ENCODE results near the gene WAC.
A peak's percentile ranks its signal among the peaks of the same experiment; 100 is the strongest.

Gene WAC

GRCh38 chr10:28620251-28620650, 87.3 kb downstream of the WAC start:
- in situ Hi-C loops (cut with HindIII; ENCODE audit: low pct_ligation_motif_present, low sequenced_read_pairs) = no loop called here
- TF ChIP-seq CTCF (IDR thresholded peaks at IDR 0.05; ENCODE audit: low read depth, low read length, missing control alignments) = no peak
- no peak for DNase-seq
- Histone ChIP-seq H3K27ac (no peak overlapping the region), H3K4me3 (ENCODE audit: low read depth, low read length) (no peak overlapping the region), H3K36me3 (replicated peaks) (peaks cover 38% of the 10 kb centered on the region), H3K27me3 (replicated peaks) (no peaks in the 10 kb centered on the region)

- TF ChIP-seq CTCF (IDR thresholded peaks at IDR 0.05; ENCODE audit: low read depth, low read length, missing control alignments) = no peak
Observed at GRCh38 chr10:28623483-28623882, 90.6 kb downstream of the WAC start.

GRCh38 chr10:28624351-28624750, 91.4 kb downstream of the WAC start:
- DNase-seq = no peak
- in situ Hi-C loops (cut with HindIII; ENCODE audit: low pct_ligation_motif_present, low sequenced_read_pairs) = no loop called here
- Histone ChIP-seq H3K27me3 (replicated peaks) (no peaks in the 10 kb centered on the region), H3K36me3 (replicated peaks) (peaks cover 3% of the 10 kb centered on the region), H3K4me3 (ENCODE audit: low read depth, low read length) (no peak overlapping the region), H3K27ac (no peak overlapping the region)
- no peak for TF ChIP-seq CTCF (IDR thresholded peaks at IDR 0.05; ENCODE audit: low read depth, low read length, missing control alignments)

More at GRCh38 chr10:28623483-28623882, 90.6 kb downstream of the WAC start:
- DNase-seq = no peak
- Histone ChIP-seq H3K36me3 (replicated peaks) (peaks cover 8% of the 10 kb centered on the region), H3K4me3 (ENCODE audit: low read depth, low read length) (no peak overlapping the region), H3K27ac (no peak overlapping the region), H3K27me3 (replicated peaks) (no peaks in the 10 kb centered on the region)
- in situ Hi-C loops (cut with HindIII; ENCODE audit: low pct_ligation_motif_present, low sequenced_read_pairs) = no loop called here

- Histone ChIP-seq H3K4me3 (ENCODE audit: low read depth, low read length) (no peak overlapping the region), H3K27me3 (replicated peaks) (no peaks in the 10 kb centered on the region), H3K27ac (no peak overlapping the region), H3K36me3 (replicated peaks) (no peaks in the 10 kb centered on the region)
- DNase-seq = peak; percentile 48
- TF ChIP-seq CTCF (IDR thresholded peaks at IDR 0.05; ENCODE audit: low read depth, low read length, missing control alignments) = no peak
- in situ Hi-C loops (cut with HindIII; ENCODE audit: low pct_ligation_motif_present, low sequenced_read_pairs) = no loop called here
Observed at GRCh38 chr10:28627102-28627501, 94.2 kb downstream of the WAC start.

- Histone ChIP-seq H3K27me3 (replicated peaks) (no peaks in the 10 kb centered on the region), H3K4me3 (ENCODE audit: low read depth, low read length) (no peak overlapping the region), H3K36me3 (replicated peaks) (no peaks in the 10 kb centered on the region), H3K27ac (peak overlapping the region; percentile 16)
- peak; percentile 80 for DNase-seq
- in situ Hi-C loops (cut with HindIII; ENCODE audit: low pct_ligation_motif_present, low sequenced_read_pairs) = no loop called here
- peak; percentile 96 for TF ChIP-seq CTCF (IDR thresholded peaks at IDR 0.05; ENCODE audit: low read depth, low read length, missing control alignments)
Observed at GRCh38 chr10:28628184-28628893, 95.4 kb downstream of the WAC start.
